HG02970 (cell line): ENCODE measurements around the gene GPR161.
"Not testable (repeated sequence)": the region's sequence is repeated elsewhere in the genome, so short reads cannot be mapped to it uniquely, and the experiment has no call there.

Experiments used
- ATAC-seq: cut with Tn5 transposase; IDR thresholded peaks from one replicate; pipeline ENCODE4 v1.9.1; 2021; ENCODE audit warnings: mild to moderate bottlenecking, moderate library complexity, moderate number of reproducible peaks; ENCODE audit not compliant: unreplicated experiment, low FRiP score

GPR161 gene, protein sequence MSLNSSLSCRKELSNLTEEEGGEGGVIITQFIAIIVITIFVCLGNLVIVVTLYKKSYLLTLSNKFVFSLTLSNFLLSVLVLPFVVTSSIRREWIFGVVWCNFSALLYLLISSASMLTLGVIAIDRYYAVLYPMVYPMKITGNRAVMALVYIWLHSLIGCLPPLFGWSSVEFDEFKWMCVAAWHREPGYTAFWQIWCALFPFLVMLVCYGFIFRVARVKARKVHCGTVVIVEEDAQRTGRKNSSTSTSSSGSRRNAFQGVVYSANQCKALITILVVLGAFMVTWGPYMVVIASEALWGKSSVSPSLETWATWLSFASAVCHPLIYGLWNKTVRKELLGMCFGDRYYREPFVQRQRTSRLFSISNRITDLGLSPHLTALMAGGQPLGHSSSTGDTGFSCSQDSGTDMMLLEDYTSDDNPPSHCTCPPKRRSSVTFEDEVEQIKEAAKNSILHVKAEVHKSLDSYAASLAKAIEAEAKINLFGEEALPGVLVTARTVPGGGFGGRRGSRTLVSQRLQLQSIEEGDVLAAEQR

DNA sequence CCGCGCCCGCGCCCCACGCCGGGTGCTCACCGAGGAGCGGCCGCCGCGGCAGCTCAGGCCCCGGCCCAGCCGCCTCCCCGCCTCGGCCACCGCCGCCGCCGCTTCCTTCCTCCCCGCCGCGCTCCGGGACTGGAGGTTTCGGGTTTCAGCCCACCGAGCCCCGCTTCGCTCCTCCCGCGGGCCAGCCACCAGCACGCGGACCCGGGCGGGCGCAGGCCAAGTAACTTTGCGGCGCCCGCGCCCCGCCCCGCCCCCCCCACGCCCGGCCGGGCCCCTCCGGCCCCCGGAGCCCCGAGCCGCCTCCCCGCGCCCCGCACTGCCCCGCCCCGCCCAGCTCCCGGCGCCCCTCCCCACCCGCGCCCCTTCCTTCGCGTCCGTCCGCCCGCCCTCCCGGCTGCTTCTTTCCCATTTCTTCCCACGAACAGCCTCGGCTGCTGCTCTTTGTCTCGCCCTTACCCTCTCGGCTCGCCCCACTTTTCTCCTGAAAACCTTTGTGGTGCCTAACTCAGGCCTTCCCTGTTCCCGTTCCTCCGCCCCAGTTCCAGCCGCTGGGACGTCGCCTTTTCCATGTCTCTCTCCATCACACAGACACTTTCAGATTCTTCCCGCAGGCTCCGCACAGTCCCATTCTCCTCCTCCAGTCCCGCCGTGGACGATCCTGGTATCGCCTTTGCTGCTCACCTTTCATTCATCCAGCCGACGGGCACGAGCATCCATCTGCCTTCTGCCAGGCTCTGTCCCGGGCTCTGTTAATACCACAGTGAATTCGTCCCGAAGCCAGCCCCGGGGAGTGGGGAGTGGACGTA lies at the start of gene GPR161:
TSS of gene GPR161 (minus strand) at position 222 of the 806 bp plus-strand sequence. CDS start 32,080 bp downstream, outside the sequence.
- ATAC-seq, result no peak

DNA sequence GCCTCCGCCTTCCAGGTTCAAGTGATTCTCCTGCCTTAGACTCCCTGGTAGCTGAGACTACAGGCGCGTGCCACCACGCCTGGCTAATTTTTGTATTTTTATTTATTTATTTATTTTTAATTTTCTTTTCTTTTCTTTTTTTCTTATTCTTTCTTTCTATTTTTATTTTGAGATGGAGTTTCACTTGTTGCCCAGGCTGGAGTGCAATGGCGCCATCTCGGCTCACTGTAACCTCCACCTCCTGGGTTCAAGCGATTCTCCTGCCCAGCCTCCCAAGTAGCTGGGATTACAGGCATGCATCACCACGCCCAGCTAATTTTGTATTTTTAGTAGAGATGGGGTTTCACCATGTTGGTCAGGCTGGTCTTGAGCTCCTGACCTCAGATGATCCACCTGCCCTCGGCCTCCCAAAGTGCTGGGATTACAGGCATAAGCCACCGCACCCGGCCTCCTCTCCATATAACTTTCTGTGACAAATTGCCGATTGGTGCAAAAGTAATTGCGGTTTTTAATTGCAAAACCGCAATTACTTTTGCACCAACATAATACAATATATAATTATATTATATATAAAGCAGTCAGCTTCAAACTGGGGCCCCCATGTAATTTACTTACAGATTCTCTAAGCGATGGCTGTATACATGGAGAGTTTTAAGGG lies 44.5 kb upstream of the GPR161 start:
- not testable (repeated sequence) for ATAC-seq

DNA sequence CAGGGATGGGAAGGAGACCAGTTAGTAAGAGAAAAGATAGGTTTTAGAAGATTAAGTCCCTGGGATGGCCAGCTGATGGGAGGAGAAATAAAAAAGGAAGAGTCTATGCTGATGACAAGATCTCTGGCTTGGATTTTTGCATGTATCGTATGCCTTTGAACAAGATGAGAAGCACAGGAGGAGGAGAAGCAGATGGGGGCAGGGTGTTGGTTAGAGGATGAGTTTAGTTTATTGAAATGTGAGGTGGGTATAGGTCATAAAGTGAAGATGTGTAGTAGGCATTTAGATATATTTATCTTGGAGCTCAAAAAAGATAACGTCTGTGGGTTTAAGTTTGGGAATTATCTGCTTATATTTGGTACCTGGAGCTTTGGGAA lies 43.4 kb upstream of the GPR161 start:
- ATAC-seq, result no peak

DNA sequence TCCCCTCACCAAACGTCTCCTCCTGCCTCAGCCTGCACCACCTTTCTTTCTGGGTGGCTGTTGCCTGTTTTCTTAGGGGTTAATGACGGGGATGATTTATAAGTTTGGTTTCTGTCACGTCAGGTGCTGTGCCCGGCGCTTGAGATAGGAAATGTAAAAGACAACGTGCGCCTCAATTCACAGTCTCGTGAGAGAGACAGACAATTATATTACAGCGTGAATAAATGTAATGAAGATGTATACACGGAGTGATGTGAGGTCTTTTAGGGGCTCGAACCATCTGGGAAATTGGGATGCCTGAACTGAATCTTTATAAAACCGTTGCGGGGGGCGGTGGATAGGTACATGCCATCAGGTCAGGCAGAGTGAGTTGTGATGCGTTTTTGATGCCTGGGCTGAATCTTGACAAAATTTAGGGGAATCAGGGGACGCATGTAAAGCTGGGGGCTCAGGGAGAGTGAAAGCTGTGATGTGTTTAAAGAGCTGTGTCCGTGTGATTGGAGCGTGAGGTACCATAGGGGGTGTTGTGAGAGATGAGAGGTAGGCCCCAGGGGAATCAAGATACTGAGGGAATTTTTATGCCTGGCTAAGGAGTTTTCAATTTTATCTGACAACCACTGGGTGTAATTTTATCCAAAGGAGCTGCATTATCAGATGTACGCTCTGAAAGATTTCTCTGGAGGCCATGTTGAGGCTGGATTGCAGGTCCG lies 42.9 kb upstream of the GPR161 start:
- ATAC-seq, result no peak

DNA sequence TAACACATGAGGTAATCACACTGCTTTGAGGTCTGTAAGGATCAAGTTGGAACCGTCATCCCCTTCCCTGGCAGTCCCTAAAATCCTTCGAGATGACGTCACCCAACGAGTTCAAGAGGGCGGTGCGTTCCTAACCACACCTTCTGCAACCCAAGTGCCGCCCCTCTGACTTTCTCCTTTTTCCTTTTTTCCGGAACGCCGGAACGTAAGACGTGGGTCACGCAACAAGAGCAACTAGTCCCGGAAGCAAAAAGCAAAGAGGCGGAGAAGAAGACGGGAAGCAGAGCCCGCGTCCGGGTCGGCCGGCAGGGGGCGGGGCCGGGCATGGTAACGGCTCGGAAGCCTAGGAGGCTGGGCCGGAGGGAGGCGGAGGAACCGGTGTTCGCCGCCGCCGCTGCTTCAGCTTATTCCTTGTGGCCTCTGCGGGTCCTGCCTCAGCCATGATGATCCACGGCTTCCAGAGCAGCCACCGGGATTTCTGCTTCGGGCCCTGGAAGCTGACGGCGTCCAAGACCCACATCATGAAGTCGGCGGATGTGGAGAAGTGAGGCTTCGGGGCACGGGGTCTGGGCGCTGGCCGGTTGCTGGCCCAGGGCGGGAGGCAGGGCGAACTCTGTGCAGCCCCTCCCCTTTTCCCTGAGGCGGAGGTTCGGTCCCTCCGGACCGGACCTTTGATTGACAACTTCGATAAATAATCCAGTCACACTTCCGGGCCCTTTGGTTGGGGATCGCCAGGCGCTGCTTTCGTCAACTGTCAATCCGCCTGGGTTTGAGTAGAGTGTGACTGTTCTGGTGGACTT lies 42.1 kb upstream of the GPR161 start, which contains the start of gene TIPRL:
TSS of gene TIPRL (plus strand) at position 325 of the 800 bp plus-strand sequence. CDS start at position 441, 116 bp downstream.
- ATAC-seq, result peak; percentile 83

DNA sequence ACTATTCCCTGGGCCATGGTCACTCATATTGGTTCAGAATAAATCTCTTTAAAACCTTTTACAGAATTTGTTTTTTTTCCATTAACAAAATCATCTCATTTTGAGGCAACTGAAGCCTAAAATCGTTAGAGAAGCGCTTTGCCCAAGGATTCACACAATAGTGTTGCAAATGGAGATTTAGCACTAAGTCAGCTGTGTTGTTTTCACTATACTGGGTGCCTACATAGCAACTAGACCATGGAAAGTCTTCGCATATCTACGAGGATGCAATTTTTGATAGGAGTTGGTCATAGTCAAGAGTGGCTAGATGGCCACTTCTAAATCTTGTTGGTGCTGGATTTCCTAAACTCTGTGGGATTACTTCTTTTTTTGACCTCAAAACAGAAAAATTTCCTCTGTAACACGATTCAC lies 41.5 kb upstream of the GPR161 start:
- ATAC-seq, result no peak

DNA sequence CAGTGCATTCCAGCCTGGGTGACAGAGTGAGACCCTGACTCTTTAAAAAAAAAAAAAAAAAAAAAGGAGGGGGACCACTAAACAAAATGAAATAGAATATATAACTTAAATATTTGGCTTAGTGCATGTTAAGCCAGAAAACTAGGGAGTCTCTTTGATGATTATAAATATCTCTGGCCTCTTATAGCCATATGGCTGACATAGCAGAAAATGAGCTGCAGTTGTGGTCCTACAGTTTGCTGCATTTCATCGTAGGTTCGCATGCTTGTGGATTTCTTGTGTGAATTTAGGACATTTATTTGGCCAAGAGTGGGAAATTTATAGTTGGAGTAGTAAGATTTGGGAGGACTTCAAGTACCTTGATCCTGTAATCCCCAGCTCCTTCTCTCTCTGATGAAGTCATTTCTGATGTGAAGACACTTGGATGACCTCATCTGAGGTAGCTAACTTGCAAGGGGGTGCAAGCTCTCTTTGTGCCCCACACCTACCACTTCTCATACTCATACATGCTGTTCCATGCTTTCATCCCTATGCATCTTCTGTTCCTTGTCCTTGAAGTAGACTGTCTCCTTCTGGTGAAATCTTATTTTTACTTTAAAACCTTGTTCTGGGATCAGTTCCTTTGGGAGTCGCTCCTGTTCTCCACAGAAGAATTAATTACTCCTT lies 35.7 kb upstream of the GPR161 start:
- ATAC-seq, result no peak

DNA sequence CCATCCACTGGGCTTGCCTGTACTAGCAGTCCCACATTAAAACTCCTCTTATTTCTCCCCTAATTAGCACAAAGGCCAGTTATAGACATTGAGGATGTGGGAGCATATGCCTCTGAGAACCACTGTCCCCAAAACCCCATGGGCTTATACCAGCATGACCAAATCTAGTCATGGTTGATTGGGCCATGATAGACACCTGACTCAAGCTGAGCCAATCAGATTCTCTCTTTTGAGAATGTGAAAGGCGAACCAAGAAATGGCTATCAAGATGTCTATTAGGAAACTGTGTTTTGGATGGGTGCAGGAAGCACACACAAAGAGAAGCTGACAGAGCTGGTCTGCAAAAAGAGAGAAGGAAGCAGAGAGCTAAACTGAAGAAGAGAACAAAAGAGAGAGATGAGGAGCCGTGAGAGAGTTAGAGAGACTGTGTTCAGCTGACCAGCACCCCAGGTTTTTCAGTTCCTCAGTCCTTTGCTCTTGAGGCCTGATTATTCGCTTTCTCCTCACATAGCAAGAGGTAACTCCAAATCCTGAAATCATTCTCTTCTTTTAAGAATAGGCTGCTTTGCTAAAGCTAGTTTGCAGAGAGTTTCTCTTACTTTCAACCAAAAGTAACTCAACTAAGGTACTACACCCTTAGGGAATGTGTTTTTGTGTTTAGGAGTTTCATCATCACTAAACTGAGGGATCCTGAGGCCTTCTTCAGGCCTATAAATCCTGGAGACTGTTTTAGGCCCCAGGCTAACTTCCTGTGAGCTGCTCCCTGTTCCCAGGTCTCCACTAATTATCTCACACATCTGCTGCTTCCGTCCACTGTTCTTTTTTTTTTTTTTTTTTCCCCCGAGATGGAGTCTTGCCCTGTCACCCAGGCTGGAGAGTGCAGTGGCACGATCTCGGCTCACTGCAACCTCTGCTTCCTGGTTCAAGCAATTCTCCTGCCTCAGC lies 34.1 kb upstream of the GPR161 start:
- no peak for ATAC-seq

DNA sequence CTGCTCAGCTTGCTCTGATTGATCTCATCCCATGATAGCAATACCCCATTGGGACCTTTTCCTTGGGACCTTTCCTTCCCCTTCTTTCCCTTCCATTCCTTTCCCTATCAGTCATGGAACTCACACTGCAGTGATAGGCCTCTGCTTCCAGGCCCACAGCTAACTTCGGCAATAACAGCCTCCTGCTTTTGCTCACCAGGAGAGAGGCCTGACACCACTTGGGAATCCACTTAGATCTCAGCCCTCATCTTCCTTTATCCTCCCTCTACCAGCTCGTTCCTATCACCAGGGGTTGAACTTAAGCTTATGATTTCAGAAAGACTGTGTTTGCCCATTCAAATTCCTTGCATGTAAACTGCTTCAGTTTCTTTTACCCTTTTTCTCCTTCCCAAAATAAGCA lies 31.1 kb upstream of the GPR161 start:
- ATAC-seq, result no peak

DNA sequence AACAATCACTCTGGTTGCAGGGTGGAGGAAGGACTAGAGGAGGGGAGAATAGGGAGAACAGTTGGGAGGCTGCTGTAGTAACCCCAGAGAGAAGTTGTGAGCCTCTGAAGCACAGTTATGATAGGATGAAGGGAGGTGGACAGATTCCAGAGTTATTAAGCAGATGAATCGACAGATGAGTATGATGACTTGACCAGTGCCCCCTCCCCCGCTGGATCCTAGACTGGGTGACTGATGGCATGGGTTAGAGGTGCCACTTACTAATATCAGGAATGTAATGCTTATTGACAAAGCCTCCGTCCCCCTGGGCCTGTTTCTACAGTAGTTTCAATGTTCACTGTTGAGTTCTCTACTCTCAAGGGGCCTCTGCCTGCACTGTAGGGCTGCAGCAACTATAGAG lies 28.0 kb upstream of the GPR161 start:
- no peak for ATAC-seq

DNA sequence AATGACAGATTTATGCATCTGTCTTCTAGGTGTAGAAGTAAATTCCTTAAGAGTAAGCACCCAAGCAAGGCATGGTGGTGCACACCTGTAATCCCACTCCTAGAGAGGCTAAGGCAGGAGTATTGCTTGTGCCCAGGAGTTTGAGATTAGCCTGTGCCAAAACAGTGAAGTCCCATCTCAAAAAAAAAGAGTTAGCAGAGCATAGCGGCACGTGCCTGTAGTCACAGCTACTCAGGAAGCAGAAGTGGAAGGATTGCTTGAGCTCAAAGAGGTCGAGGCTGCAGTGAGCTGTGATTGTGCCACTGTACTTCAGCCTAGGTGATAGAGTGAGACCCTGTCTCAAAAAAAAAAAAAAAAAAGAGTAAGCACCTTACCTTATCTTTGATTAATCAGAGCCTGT lies 26.9 kb upstream of the GPR161 start:
- ATAC-seq, result no peak

DNA sequence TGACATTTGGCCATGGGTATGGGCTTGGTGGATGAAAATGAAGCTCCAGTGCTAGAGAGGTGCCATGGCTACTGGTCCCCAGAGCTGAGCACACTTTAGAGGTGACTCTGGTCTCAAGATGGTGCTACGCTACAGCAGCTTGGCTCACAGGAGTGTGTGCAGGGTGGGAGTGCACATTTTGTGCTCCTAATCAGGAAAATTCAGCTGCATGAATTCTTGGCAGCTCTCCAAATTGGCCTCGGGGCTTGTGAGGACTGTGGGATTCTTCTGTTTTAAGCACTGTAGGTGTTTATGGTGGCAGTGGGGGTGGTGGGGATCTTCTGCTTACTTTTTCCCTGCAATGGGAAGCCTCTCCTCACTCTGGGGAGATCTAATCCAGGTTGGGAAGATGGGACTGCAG lies 24.7 kb upstream of the GPR161 start:
- ATAC-seq, result no peak

DNA sequence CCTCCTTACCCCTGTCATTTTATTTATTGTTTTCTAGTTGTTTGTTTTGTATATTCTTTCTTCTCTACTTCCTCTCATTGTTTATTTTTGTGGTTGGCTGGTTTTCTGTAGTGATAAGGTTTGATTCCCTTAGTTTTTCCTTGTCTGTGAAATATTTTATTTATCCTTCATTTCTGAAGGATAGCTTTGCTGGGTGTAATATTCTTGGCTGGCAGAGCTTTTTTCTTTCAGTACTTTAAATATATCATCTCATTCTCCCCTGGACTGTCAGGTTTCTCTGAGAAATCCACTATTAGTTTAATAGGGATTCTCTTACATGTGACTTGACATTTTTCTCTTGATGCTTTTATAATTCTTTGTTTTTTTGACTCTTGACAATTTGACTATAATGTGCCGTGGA lies 23.2 kb upstream of the GPR161 start:
- ATAC-seq, result no peak

DNA sequence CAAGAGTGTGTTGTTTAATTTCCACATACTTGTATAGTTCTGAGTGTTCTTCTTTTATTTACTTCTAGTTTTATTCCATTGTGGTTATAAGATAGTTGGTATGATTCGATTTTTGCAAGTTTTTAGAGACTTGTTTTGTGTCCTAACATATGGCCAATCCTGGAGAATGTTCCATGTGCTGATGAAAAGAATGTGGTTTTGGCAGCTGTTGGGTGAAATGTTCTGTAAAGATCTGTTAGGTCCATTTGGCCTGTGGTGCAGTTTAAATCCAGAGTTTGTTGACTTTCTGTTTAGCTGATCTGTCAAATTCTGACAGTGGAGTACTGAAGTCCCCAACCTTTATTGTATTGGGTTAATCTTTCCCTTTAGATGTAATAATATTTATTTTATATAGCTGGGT lies 22.5 kb upstream of the GPR161 start:
- no peak for ATAC-seq

DNA sequence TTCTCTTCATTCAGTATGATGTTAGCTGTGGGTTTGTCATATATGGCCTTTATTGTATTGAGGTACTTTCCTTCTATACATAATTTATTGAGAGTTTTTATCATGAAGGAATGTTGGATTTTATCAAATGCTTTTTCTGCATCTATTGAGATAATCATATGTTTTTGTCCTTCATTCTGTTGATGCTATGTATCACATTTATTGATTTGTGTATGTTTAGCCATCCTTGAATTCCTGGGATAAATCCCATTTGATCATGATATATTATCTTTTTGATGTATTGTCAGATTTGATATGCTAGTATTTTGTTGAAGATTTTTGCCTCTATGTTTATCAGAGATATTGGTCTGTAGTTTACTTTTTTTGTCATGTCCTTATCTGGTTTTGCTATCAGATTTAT lies 20.9 kb upstream of the GPR161 start:
- ATAC-seq, result no peak

DNA sequence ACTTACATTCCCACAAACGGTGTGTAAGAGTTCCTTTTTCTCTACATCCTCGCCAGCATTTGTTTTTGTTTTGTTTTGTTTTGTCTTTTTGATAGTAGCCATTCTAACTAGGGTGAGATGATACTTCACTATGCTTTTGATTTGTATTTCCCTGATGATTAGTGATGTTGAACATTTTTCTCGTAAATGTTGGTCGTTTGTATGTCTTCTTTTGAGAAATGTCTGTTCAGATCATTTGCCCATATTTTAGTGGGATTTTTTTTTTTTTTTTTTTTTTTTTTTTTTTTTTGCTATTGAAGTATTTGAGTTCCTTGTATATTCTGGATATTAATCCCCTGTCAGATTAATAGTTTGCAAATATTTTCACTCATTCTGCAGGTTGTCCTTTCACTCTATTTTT lies 19.2 kb upstream of the GPR161 start:
- ATAC-seq, result no peak

DNA sequence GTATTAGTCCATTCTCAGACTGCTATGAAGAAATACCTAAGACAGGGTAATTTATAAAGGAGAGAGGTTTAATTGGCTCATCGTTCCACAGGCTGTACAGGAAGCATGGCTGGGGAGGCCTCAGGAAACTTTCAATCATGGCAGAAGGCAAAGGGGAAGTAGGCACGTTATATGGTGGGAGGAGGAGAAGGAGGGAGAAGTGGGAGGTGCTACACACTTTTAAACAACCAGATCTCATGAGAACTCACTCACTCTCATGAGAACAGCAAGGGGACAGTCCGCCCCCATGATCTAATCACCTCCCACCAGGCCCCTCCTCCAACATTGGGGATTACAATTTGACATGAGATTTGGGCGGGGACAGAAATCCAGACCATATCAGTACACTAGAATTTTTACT lies 18.0 kb upstream of the GPR161 start:
- not testable (repeated sequence) for ATAC-seq

DNA sequence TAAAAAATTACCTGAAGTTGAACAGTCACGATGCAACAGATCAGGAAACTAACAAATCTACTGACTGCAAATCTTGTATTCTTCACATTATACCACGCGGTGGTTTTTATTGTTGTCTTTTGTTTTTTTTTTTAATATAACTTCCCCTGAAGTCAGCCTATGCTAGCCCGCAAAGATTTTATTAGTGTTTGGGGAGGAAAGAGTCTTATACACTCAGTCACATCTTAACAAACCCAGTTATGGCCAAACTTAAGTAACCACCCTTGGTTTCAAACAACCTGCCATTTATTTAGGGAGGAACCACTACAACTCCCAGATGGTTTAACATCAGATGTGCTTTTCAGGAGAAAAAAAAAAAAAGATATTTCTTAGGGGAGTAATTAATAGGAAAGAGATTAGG lies 15.2 kb upstream of the GPR161 start:
- ATAC-seq, result no peak
